Activated CD4-positive, alpha-beta T cell treated with anti-CD3 and anti-CD28 coated beads, Interleukin-2, amount 50 U/mL, for 1 hour (primary cell): Measurements from ENCODE around the gene VWA5B1.

Experiments used
- DNase-seq: peaks from one replicate; pipeline ENCODE4 v3.0.0-alpha.2; 2020

The VWA5B1 gene

DNA sequence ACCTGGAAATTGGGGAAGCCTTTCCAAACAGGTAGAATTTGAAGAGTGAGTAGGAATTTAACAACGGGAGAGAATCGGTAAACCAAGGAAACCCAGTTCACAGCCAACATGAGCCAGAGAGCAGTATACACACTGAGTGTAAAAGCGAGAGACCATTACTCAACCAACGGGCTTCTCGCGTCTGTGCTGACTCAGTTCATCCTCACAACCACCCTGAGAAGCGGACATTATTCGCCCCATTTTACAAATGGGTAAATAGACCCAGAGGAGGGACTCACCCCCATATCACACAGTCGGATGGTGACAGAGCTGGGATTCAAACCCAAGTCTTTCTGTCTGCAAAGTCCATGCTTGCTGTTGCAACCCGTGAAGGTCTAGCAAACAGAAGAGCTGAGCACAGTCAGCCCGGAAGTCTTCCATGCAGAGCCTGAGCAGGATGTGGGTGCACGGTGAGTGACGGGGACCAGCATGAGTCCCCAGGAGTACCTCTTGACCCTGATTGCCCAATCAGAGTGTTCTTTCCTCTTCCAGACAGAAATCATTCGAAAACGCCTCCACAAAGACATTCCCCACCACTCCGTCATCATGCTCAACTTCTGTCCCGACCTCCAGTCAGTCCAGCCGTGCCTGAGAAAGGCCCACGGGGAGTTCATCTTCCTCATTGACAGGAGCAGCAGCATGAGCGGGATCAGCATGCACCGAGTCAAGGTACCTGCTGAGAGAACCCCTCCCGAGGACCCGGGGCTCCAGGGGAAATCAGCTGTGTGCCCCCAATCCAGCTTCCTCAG, 32.3 kb downstream of the VWA5B1 start:
- DNase-seq: peak; percentile 37

DNA sequence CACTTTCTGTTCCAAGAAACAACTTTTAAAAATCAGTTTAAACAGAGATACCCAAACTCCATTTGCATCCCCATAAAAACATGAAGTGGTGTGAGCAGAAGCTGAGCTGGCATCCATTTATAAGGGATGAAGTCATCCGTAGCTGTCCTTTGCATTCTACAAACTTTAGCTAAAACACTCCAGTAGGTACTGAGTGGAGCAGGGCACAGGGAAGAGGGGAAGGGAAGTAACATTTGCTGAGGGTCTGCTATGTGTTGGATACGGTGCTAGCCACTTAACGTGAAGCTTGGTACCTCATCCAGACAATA, 32.9 kb downstream of the VWA5B1 start:
- DNase-seq: no peak

DNA sequence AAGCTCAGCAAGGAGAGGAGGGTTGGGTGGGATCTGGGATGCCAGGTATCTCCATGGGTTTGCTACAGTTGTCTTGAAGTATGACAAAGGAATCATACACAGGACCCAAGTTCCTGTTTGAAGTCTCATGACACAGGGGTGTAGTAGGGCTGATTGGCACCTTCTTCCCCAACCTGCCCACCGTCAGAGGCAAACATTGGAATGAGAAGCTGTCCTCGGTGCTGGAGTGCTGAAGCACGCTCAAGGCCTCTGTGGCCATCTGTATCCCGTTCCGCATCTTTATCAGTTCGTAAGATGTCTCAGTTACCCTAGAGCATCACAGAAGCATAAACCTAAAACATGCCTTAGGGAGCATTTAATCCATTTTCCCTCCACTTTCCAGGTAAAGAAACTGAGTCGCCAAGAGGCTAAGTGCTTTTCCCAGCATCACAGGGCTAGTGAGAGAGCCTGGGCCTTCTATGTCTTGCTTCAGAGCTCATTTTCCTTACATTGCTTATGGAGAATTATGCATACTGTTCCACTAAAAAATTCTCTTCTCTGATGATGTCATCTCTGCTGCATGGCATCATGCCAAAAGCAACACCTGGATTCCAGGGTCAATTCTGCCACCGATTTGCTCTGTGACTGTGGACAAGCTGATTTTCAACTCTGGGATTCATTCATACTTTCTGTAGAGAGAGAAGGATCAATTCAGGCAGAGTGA, 34.2 kb downstream of the VWA5B1 start:
- DNase-seq: no peak

DNA sequence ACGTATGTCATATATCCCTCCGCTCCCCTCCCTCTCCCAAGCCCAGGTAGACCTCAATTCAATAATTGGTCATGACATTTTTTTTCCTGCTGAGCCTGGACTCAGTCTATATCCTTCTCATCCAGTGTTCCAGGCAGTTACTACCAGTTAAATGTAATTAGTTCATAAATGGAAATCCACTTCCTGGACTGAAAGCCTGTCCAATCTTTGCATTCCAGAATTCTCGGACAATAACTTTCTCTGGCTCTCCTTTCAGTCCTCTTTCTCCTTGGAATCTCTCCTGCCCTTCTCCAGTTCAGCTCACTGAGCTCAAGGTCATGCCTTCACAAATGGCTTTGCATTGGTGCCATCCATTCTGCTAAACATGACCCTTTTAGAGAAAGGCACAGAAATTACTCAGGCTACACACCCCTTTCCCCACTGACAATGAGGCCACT, 34.8 kb downstream of the VWA5B1 start:
- DNase-seq: no peak

DNA sequence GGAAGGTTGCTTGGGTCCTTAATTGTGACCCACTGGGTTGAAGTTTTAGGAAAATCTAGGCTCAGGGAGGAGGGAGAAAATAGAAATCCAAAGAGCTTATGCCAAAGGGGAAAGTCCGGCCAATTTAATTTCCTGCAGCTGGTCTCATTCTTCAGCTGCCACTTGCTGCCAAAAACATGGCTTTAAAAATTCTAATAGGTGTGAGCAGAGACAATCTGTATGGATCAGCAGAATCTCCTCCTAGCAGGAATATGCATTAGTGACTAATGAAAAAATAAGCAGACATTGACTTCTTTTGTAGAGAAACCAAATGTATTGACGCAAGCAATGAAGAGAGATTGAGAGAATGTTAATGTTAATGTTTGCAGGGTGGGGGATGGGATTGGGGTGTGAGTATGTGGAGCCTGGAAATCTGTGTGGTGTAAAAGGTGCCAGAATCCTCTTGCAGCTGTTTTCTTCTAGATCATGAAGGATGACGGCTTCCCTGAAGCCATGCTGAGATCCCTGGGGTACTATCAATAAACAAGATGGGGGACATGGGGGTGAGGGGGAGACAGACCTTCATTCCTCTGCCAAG, 35.3 kb downstream of the VWA5B1 start:
- no peak for DNase-seq

DNA sequence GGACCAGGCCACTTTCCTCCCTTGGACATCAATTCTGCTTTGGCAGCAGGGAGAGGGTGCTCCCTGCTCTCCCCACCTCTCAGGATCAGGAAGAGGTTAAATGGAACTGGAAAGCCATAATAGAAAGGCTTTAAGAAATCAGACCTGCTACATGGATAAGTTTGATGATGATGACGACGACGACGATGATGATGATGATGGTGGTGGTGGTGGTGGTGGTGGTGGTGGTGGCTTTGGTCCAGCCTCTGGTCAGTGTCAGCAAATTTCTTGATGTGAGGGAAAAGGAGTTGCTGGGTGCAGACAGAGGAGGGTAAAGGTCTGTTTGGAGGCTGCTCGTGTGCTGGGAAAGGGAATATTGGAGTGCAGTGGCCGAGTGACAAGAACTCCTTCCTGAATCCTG, 36.8 kb downstream of the VWA5B1 start:
- no peak for DNase-seq

DNA sequence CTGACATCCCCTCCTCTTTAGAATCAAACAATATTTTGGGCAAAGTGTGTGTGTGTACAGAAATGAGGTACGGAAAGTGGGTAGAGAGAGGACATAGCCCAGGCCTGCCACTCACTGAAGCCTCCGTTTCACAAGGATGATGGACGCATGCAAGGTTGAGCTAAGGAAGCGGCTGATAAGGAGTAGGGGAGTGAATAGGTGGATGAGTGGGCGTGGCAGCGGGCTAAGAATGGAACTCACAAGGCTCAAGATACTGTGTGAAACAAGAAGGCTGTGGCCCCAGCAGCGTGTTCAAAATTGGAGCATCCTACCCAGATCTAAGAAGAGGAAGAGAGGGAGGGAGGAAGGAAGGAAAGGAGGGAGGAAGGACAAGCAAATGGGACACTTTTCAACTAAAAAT, 37.5 kb downstream of the VWA5B1 start:
- no peak for DNase-seq

DNA sequence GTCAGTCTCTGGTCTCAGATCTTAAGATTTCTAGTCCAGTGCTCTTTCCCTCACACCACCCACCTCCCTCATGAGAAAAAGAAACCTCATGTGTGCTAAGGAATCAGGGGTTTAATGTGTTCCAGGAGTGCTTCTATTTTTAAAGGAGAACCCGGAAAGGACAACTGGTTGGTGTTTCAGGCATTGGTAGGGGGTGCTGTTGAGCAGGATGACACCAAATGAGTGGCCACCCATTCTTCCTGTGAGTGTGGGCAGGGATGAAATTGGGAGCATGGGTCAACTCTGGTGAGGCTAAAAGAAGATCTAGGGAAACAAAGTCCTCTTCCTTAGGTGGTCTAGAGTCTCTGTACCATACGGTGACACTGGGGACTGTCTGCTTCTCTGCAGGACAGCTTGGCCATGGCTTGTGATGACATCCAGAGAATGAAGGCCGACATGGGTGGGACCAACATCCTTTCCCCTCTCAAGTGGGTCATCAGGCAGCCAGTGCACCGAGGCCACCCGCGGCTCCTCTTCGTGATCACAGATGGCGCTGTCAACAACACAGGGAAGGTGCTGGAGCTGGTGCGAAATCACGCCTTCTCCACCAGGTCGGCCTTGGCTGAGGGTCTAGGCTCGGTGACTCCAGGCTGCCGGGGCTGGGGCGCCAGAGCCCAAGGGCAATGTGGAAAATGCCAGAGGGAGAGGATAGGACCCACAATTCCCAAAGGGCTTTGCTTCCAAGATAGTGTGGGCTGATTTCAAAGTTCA, 39.3 kb downstream of the VWA5B1 start:
- DNase-seq: no peak

DNA sequence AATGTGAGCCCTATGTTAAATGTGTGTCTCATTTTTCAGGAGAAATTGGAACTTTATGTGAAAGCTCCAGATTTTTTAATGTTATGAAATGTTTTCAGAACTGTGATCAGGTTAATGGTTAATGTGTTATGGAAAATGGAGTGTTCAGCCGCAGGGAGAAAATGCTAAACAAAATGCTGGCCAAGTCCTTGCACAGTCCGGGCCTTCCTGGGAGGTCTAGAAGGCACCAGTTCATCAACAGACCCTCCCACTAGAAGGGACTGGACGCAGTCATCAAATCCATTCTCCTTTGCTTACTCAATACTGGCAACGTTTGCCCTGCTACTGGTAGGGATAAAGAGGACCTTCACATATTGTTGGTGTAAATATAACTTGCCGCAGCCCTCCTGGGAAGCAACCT, 43.4 kb downstream of the VWA5B1 start:
- no peak for DNase-seq

DNA sequence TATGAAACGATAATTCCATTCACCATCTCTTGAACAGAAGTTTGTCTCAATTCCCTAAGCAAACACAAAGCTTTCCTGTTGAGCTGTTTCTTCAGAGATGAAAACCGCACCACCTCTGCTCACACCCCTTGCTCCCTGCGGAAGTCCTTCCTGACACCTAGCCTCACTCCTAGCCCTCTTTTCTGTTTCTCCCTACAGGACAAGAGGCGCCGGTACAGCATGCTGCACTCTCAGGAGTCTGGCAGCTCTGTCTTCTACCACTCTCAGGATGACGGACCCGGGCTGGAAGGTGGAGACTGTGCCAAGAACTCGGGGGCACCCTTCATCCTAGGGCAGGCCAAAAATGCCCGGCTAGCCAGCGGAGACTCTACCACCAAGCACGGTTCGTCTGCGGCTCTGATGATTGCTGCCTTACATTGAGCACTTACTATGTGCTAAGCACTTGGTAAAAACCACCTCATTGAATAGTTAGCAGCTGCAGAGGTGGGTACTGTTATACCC, 45.5 kb downstream of the VWA5B1 start:
- DNase-seq: no peak

DNA sequence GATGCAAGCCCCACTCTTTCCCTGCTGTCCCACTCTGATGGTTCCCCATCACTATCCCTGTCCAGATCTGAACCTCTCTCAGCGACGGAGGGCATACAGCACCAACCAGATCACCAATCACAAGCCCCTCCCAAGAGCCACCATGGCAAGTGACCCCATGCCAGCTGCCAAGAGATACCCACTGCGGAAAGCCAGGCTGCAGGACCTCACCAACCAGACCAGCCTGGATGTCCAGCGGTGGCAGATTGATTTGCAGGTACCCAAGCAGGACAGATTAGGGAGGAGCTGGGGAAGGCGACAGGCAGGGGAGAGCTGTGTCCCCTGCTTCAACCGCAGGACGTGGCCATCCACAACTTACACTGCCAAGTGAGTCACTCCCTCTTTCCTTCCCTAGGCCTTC, 46.9 kb downstream of the VWA5B1 start:
- DNase-seq: no peak

DNA sequence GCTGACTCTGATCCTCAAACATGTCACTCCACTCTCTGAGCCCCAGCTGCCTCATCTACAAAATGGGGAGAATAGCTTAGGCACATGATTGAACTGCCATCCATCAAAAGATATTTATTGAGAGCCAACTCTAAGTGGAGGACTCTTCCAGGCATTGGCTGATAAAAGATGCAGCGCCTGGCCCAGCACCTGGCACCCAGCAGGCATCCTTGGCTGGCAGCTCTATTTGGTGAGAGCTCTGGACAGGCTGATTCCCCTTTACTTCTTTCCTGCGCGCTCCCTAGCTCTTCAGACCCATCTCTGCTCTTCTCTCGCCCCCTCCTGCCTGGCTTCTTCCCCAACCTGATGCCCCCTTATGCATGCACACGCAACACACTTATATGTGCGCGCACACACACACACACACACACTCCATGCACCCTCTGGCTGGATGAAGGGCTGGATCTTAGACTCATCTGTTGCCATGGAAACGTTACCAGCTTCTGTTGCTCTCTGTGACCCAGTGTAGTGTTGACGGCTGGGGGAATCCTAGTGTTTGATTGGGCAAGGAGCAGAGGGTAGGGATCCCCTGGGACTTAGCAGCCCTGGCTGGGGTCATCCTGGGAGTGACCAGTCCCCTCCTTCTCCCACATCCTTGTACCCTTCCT, 49.3 kb downstream of the VWA5B1 start:
- no peak for DNase-seq

DNA sequence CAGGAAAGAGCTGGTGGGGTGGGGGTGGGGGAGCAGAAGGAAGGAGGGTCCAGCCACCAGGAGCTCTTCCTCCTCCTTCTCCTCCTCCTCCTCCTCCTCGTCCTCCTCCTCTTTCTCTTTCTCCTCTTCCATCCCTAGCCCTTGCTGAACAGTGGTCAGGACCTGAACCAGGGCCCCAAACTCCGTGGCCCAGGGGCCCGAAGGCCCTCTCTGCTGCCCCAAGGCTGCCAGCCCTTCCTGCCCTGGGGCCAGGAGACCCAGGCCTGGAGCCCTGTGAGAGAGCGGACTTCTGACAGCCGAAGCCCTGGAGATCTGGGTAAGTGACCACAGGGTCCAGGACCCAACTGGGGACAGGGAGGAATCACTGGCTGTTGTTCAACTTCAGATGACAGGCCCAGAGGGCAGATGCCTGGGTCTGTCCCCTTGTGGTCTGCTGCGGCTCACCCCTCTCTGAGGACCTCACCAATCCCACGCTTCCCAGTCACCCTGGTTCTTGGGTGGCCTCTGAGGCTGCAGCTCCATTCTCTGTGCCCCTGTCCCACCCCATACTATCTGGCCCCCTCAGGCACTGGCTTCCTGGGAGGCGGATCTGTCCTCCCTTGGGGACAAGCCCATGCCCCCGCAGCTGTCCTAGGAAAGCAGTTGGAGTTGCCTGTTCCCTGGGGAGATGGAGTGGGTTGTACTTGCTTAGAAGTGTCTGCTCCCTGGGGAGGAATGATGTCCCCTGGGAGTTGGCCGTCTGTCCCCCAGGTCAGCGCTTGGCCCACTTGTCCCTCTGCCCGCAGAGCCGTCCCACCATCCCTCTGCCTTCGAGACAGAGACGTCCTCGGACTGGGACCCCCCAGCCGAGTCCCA, 51.8 kb downstream of the VWA5B1 start:
- DNase-seq: no peak

DNA sequence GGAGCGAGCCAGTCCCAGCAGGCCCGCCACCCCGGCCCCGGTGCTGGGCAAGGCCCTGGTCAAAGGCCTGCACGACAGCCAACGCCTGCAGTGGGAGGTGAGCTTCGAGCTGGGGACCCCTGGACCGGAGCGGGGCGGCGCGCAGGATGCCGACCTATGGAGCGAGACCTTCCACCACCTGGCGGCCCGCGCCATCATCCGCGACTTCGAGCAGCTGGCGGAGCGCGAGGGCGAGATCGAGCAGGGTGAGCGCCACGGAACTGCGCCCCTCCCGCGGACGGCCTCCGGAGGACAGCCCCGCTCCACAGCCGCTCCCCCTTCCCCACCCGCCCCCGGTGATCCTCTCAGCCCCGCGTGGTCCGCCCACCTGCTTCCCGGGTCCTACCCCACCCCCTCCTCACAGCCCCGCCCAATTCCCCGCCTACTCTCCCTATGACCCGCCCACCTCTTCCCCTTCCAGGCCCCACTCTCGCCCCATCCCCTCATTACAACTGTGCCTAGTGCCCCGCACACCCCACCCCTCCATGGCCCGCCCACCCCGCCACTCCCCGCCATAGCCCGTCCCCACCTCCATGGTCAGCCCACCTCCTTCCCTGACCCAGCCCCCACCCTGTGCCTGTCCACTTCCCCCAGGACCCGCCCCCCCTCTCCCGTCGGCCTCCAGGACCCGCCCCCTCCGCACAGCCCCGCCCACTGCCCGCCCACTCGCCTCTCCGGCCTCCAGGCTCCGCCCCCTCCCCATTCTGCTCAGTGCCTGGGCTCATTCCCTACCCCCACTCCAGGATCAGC, 52.7 kb downstream of the VWA5B1 start:
- DNase-seq: peak; percentile 25

DNA sequence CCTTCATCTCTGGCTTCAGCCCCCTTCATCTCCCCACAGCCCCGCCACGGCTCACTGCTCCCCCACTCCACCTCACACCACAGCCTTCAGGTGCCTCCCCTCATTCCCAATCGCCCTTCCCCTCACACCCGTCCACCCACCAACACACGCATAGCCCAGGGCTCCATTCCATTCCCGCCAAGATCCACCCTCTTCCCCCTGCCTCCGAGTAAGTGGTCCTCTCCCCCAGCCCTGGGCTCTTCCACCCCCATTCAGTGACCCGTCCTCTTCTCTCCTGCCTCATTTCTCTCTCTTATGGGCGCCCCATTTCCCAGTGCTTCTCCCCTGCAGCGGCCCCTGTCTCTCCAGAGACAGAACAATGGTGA, 53.2 kb downstream of the VWA5B1 start:
- no peak for DNase-seq

DNA sequence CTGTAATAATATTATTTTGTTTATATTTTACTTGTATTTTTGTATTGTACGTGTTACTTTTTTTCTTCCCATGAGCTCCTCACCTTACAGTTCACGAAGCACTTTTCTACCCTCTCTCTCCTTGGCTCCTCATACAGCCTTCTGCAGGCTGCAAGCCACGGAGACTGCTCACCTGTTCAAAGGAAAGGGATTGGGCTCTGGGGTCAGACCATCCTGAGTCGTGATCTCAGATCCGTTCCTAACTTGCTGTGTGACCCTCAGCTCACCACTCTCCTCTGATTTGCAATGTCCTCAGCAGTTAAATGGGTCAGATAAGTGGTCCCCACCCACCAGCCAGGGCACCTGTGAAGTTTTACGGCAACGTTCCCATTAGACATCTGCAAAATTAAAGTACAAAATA, 54.1 kb downstream of the VWA5B1 start:
- no peak for DNase-seq

DNA sequence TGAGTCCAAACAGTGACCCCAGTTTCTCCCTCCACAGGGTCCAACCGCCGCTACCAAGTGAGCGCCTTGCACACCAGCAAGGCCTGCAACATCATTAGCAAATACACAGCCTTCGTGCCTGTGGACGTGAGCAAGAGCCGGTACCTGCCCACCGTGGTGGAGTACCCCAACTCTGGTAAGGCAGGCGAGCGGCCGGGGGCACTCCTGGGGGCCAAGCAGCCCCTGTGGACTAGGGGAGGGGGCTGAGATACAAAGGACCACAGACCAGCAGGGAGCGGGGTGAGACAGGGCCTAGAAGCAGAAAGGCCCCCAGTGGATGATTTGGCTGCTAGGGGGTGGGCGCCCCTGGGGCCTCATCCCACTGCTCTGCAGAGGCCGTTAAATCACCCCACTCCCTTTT, 54.7 kb downstream of the VWA5B1 start:
- DNase-seq: no peak

DNA sequence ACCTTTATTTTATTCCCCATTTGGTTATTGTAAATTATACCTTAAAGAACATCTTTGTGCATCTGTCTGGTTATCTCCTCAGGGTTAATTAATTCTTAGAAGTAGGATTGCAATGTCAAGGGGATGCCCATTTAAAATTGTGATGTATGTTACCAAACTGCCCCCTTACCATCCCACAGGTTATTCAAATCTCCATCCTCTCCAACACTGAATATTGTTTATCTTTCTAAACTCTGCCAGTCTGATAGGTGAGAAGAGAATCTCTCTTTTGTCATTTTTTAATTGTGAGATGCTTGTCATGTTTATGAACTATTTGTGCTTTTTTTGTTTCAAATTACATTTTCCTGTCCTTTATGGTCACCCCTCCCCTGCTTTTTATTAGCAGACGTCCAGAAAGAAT, 55.8 kb downstream of the VWA5B1 start:
- DNase-seq: no peak

DNA sequence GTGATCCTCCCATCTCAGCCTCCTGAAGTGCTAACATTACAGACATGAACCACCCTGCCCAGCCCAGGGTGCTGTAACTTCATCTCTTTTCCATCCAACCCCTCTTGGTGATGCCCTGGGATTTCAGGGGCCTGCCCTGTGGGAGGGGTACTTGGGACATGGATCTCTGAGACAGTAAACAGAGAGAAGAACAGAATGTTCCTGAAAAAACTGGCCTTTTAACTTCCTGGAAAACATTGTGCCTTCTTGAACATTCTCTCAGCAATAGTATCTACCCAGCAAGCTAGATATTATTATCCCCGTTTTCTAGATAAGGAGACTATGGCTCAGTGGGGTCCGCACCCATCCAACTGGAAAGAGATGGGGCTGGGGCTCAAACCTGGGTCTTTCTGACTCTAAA, 57.0 kb downstream of the VWA5B1 start:
- DNase-seq: no peak

DNA sequence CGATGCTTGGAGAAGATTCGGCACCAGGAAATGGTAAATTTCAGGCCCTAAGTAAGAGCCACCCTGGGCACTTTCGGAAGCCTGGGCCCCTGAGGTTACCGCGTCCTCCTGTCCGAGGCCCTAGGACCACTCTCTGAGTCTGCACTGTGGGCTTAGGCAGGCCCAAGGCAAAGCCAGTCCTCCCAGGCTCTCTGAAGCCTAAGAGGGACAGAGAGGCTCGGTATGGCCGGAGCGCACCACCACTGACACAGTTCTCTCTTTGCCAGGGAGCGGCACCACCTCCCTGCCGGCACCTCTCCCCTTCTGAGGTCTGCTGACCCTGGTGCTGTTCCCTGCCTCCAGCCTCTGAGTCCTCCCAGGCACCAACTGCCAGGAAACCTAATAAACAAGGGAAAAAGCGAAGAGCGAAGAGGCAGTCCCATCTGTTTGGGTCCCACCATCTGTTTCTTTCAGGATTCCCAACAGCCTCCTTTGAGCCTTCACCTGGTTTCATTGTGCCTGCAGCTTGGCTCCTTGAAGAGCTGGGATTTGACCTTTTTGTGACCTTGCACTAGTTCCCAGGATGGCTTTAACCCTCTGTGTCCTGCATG, 57.7 kb downstream of the VWA5B1 start:
- no peak for DNase-seq

DNA sequence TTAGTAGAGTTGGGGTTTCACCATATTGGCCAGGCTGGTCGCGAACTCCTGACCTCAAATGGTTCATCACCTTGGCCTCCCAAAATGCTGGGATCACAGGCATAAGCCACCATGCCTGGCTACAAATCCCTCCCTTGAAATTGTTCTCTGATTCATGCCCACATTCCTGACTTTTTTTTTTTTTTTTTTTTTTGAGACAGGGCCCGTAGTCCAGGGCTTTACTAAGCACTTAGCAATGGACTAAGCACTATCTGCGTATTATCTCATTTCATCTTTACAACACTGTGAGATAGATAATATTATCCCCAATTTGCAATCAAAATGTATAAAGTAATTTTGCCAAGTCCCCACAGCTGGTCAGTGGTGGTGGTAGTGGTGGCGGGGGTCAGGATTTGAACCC, 58.9 kb downstream of the VWA5B1 start:
- no peak for DNase-seq
